HEK293T (cell line): ENCODE results near the gene CEP63.
"Not testable (repeated sequence)": the region's sequence is repeated elsewhere in the genome, so short reads cannot be mapped to it uniquely, and the experiment has no call there.

Experiments
- CTCF ChIA-PET: fragments of 350-600 bp; formaldehyde crosslinking; extraction: SDS; loops from one replicate; lab custom pipeline; 2021; ENCODE audit warnings: antibody characterized with exemption, inconsistent platforms; lab: Yijun Ruan, JAX
- POLR2A ChIA-PET: fragments of 350-600 bp; formaldehyde crosslinking; extraction: SDS; loops from one replicate; lab custom pipeline; 2020; ENCODE audit warnings: antibody characterized with exemption, inconsistent platforms; lab: Yijun Ruan, JAX
- DNase-seq: peaks from one replicate; pipeline ENCODE4 v3.0.0; 2012; ENCODE audit warnings: mixed read lengths; ENCODE audit errors: extremely low spot score
- ARNT ChIP-seq: fragments of 450-650 bp; IDR thresholded peaks from 2 replicates; pipeline ENCODE4 v1.6.1; 2017; ENCODE audit warnings: mild to moderate bottlenecking
- BHLHE40 ChIP-seq: fragments of 450-650 bp; IDR thresholded peaks from 2 replicates; pipeline ENCODE4 v1.6.1; 2016; ENCODE audit warnings: mild to moderate bottlenecking, moderate library complexity, borderline replicate concordance
- CTBP1 ChIP-seq: fragments of 450-650 bp; IDR thresholded peaks from 2 replicates; pipeline ENCODE4 v1.6.1; 2016; ENCODE audit warnings: borderline replicate concordance
- ELF4 ChIP-seq: fragments of 450-650 bp; IDR thresholded peaks from 2 replicates; pipeline ENCODE4 v1.6.1; 2017; ENCODE audit warnings: antibody characterized with exemption
- FOXA1 ChIP-seq: fragments of 450-650 bp; IDR thresholded peaks from 2 replicates; pipeline ENCODE4 v1.6.1; 2016; ENCODE audit warnings: mild to moderate bottlenecking
- FOXK2 ChIP-seq: fragments of 450-650 bp; IDR thresholded peaks from 2 replicates; pipeline ENCODE4 v1.6.1; 2016; ENCODE audit warnings: mild to moderate bottlenecking
- FOXM1 ChIP-seq: fragments of 450-650 bp; IDR thresholded peaks from 2 replicates; pipeline ENCODE4 v1.6.1; 2017; ENCODE audit warnings: mild to moderate bottlenecking, borderline replicate concordance
- HDGF ChIP-seq: fragments of 450-650 bp; IDR thresholded peaks from 2 replicates; pipeline ENCODE4 v1.6.1; 2017; ENCODE audit warnings: antibody characterized with exemption, borderline replicate concordance
- L3MBTL2 ChIP-seq: fragments of 450-650 bp; conservative IDR thresholded peaks from 2 replicates; pipeline ENCODE4 v1.6.1; 2016; ENCODE audit warnings: mild to moderate bottlenecking
- LEF1 ChIP-seq: fragments of 450-650 bp; IDR thresholded peaks from 2 replicates; pipeline ENCODE4 v1.6.1; 2017; ENCODE audit warnings: mild to moderate bottlenecking, borderline replicate concordance
- NFRKB ChIP-seq: fragments of 450-650 bp; IDR thresholded peaks from 2 replicates; pipeline ENCODE4 v1.6.1; 2016; ENCODE audit warnings: mild to moderate bottlenecking, moderate library complexity
- SP1 ChIP-seq: fragments of 450-650 bp; IDR thresholded peaks from 2 replicates; pipeline ENCODE4 v1.6.1; 2017
- SUZ12 ChIP-seq: fragments of 450-650 bp; IDR thresholded peaks from 2 replicates; pipeline ENCODE4 v1.6.1; 2016; ENCODE audit warnings: mild to moderate bottlenecking
- TARDBP ChIP-seq: fragments of 450-650 bp; IDR thresholded peaks from 2 replicates; pipeline ENCODE4 v1.6.1; 2016
- ZNF384 ChIP-seq: fragments of 450-650 bp; IDR thresholded peaks from 2 replicates; pipeline ENCODE4 v1.6.1; 2016
- TF ChIP-seq, protein P1 (sequence below): fragments of 450-650 bp; IDR thresholded peaks from 2 replicates; pipeline ENCODE4 v1.6.1; 2016

The CEP63 gene

GRCh38 chr3:134542287-134542958 is 56.6 kb downstream of the CEP63 start:
- TF ChIP-seq FOXK2 (no peak), LEF1 (no peak), FOXM1 (no peak), BHLHE40 (no peak)
- no peak for DNase-seq
- POLR2A ChIA-PET: no interaction called here
- CTCF ChIA-PET: no interaction called here

DNA sequence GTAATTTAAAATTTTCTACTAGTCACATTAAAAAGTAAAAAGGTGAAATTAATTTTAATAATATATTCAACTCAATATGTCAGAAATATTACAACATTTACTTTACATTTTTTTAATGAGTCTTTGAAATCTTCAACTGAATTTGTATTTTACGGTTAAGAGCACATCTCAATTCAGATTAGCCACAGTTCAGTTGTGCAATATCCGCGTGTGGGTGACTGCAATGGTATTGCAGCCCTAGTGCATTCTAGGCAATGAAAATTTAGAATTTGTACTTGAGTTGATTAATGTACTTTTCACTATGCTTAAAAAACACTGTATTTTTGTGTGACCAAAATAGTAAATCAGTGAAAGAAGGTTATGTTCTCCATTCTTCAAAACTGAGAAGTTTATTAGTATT is 57.3 kb downstream of the CEP63 start:
- TF ChIP-seq FOXA1: no peak
- TF ChIP-seq TARDBP: no peak
- TF ChIP-seq LEF1: no peak
- TF ChIP-seq BHLHE40: no peak
- TF ChIP-seq ARNT: no peak
- no peak for TF ChIP-seq L3MBTL2
- TF ChIP-seq ELF4: no peak
- TF ChIP-seq, protein P1, sequence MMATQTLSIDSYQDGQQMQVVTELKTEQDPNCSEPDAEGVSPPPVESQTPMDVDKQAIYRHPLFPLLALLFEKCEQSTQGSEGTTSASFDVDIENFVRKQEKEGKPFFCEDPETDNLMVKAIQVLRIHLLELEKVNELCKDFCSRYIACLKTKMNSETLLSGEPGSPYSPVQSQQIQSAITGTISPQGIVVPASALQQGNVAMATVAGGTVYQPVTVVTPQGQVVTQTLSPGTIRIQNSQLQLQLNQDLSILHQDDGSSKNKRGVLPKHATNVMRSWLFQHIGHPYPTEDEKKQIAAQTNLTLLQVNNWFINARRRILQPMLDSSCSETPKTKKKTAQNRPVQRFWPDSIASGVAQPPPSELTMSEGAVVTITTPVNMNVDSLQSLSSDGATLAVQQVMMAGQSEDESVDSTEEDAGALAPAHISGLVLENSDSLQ: no peak
- TF ChIP-seq ZNF384: no peak
- TF ChIP-seq SUZ12: no peak
- TF ChIP-seq HDGF: no peak
- TF ChIP-seq NFRKB: no peak
- TF ChIP-seq FOXK2: no peak
- TF ChIP-seq FOXM1: no peak
- TF ChIP-seq SP1: no peak
- no peak for TF ChIP-seq CTBP1
- ChIA-PET CTCF (no interaction called here), POLR2A (no interaction called here)
- no peak for DNase-seq

- POLR2A ChIA-PET: no interaction called here
- DNase-seq: no peak
- CTCF ChIA-PET: no interaction called here
- TF ChIP-seq ZNF384 (no peak), LEF1 (no peak), NFRKB (no peak), CTBP1 (no peak), L3MBTL2 (no peak), BHLHE40 (no peak), TARDBP (no peak)
Observed at GRCh38 chr3:134544316-134544715, 58.5 kb downstream of the CEP63 start.

DNA sequence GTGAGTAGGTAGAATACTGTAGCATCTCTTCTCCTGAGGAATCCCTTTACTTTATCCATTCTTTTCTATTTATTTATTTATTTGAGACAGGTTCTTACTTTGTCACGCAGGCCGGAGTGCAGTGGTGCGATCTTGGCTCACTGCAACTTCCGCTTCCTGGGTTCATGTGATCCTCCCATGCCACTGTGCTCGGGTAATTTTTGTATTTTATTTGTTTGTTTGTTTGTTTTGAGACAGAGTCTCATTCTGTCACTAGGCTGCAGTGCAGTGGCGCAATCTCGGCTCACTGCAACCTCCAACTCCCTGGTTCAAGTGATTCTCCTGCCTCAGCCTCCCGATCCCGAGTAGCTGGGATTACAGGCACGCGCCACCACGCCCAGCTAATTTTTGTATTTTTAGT is 58.9 kb downstream of the CEP63 start:
- POLR2A ChIA-PET, DNase-seq, CTCF ChIA-PET: not testable (repeated sequence)

- TF ChIP-seq ZNF384: no peak
- no peak for TF ChIP-seq SUZ12
- TF ChIP-seq CTBP1: no peak
- TF ChIP-seq BHLHE40: no peak
- no peak for TF ChIP-seq TARDBP
- TF ChIP-seq HDGF: no peak
- no peak for TF ChIP-seq LEF1
- TF ChIP-seq ARNT: no peak
- TF ChIP-seq FOXM1: no peak
- TF ChIP-seq FOXA1: no peak
- TF ChIP-seq FOXK2: no peak
- no peak for TF ChIP-seq ELF4
- TF ChIP-seq, protein P1: no peak
- POLR2A ChIA-PET: no interaction called here
- DNase-seq: no peak
- CTCF ChIA-PET: no interaction called here
Observed at GRCh38 chr3:134545818-134546217, 60.0 kb downstream of the CEP63 start.

DNA sequence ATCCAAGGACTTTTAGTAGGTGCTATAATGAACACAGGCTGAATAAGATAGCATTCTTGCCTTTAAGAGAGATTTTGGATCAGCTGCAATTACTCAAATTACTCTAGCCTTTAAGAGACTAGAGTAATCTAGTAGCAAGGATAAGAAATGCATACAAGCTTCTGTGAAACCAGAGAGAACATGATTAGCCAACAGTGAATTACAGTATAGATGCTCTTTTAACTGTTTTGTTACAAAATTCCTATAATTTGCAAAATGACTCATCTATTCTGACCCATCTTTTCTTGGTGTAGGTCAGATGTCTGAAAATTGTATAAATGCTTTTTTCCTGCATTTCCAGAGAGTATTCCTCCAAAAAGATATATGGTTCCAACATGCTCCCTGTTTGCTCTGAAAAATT is 66.9 kb downstream of the CEP63 start:
- no peak for TF ChIP-seq SP1
- no peak for TF ChIP-seq ZNF384
- no peak for TF ChIP-seq L3MBTL2
- TF ChIP-seq CTBP1: no peak
- TF ChIP-seq SUZ12: no peak
- TF ChIP-seq TARDBP: no peak
- no peak for TF ChIP-seq FOXA1
- TF ChIP-seq LEF1: no peak
- no peak for TF ChIP-seq FOXM1
- no peak for TF ChIP-seq HDGF
- TF ChIP-seq FOXK2: no peak
- TF ChIP-seq BHLHE40: no peak
- TF ChIP-seq NFRKB: no peak
- TF ChIP-seq ELF4: no peak
- no peak for TF ChIP-seq ARNT
- TF ChIP-seq, protein P1: no peak
- ChIA-PET CTCF (no interaction called here), POLR2A (no interaction called here)
- DNase-seq: no peak

DNA sequence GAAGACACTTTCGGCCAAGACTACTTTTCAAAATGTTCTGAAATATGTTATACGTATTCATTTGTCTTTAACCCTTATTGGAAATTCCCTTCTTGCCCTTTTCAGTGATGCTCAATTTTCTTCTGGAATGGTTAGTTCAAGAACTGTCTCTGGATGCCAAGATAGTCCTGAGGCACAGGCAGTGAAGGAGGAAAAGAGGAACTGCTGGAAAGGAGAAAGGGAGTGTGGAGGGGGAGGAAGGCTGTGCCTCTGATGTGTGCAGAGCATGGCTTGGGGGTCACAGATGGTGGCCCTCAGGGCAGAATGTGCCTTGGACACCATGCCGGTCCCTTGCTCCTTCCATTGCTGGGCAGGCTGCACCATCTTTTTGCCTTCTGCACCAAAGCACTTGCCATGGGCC is 73.7 kb downstream of the CEP63 start:
- no peak for TF ChIP-seq FOXM1
- TF ChIP-seq SP1: no peak
- TF ChIP-seq ZNF384: no peak
- TF ChIP-seq, protein P1: no peak
- no peak for TF ChIP-seq FOXA1
- no peak for TF ChIP-seq SUZ12
- no peak for TF ChIP-seq ELF4
- no peak for TF ChIP-seq FOXK2
- TF ChIP-seq NFRKB: no peak
- TF ChIP-seq BHLHE40: no peak
- TF ChIP-seq CTBP1: no peak
- TF ChIP-seq ARNT: no peak
- TF ChIP-seq TARDBP: no peak
- no peak for TF ChIP-seq L3MBTL2
- TF ChIP-seq LEF1: no peak
- TF ChIP-seq HDGF: no peak
- ChIA-PET CTCF (no interaction called here), POLR2A (no interaction called here)
- DNase-seq: no peak
